ENCODE results near the gene GAK.
"Not testable (repeated sequence)": the region's sequence is repeated elsewhere in the genome, so short reads cannot be mapped to it uniquely, and the experiment has no call there.

GRCh38 chr4:918591-918990 lies 13.5 kb downstream of the GAK start:
- TF ChIP-seq CTCF (conservative IDR thresholded peaks at IDR 0.05; ENCODE audit: low read depth, low read length); BHLHE40 (IDR thresholded peaks at IDR 0.05; ENCODE audit: low read depth, low read length): not testable (repeated sequence)

Measured in IMR-90 (cell line).